HG02763 (cell line): ENCODE data around the gene IRF3.

ENCODE experiments used
- ATAC-seq: cut with Tn5 transposase; IDR thresholded peaks from one replicate; pipeline ENCODE4 v1.9.1; 2021; ENCODE audit warnings: mild to moderate bottlenecking, moderate library complexity; ENCODE audit not compliant: unreplicated experiment

IRF3 gene

GRCh38 chr19:49672131-49672919 is 6.7 kb upstream of the IRF3 start:
- no peak for ATAC-seq

DNA sequence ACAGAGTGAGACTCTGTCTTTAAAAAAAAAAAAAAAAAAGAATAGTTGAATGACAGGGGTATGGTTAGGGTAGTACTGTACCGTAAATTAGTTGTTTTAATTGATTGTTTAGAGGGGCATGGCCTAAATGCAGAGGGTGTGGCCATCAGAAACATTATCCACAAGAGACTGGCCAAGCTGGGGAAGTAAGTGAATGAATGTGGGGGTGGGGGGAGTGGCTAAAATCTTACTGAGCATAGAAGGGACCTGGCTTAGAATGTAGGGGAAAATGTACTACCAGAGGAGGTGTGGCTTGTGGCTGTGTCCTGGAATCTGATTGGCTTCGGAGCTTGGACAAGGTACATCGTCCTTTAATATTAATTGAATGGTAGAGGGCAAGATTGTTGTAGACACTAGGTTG is 3.9 kb upstream of the IRF3 start:
- no peak for ATAC-seq

DNA sequence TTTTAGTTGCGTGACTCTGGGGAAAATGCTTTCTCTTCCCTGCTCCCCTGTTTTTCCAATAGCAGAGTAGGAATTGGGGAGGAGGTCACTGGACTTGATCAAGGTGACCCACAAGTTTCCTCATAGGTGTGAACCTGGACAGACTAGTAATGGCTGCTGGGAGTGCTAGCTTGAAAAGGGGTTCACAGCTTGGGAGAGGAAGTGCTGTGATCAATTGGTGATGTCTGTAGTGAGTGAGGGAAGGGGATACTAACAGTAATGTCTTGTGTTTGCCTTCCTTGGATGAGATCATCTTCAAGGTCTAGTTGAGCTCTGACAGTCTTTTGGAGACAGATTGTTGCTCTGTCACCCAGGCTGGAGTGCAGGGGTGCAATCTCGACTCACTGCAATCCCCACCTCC is 1.8 kb upstream of the IRF3 start:
- ATAC-seq = no peak

- ATAC-seq = no peak
Observed at GRCh38 chr19:49666120-49666444, 425 bp upstream of the IRF3 start.

DNA sequence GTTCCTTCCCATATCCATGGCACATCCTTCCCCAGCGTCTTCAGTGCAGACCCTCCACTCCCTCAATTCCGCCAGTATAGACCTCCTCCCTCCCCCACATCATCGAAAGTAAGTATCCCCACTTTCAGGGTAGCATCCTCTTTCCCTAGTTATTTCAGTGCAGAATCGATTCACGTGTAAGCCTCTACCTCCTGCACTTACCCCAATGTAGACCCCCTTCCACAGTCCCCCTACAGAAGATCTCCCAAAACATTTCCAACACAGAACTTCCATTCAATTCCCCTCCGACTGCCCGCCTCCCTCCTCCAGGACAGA is 664 bp downstream of the IRF3 start:
- ATAC-seq = no peak

DNA sequence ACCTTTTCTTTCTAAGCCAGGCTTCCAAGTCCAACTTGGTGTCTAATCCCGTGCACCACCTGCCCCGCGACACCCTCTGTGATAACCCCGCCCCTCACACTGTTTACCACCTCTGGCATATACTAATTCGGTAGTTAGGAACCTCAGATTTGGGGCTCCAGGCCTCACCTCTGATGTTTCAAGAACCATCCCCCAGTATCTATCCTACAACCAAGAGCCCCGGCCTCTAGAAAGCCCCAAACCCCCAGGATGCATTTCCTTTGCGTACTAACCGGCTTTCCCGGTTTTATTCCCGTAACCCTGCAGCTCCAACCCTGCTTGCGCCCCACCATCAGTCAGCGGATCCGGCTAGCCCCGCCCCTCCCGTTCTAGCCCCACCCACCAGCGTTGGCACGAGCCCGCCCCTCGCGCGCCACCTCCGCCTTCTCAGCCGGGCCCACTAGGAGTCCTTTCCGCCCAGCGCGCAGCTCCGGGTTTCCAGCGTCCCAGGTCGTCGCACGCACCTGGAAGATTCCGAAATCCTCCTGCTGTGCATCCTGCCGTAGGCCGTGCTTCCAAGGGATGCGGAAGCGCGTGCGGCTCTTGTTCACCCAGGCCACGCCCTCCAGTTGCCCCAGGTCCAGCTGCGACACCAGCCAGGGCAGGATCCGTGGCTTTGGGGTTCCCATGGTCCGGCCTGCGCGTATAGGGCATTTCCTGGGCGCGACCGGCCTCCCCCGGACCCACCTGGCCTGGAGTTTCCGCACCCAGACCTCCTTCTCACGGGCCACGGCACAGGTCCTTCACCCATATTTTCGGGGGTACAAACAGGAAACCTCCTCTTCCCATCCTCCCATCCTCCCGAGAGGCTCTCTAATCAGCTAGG is 1.3 kb downstream of the IRF3 start:
- peak; percentile 34 for ATAC-seq

GRCh38 chr19:49663224-49663623 is 2.4 kb downstream of the IRF3 start:
- ATAC-seq = no peak

GRCh38 chr19:49662011-49662410 is 3.6 kb downstream of the IRF3 start:
- no peak for ATAC-seq

DNA sequence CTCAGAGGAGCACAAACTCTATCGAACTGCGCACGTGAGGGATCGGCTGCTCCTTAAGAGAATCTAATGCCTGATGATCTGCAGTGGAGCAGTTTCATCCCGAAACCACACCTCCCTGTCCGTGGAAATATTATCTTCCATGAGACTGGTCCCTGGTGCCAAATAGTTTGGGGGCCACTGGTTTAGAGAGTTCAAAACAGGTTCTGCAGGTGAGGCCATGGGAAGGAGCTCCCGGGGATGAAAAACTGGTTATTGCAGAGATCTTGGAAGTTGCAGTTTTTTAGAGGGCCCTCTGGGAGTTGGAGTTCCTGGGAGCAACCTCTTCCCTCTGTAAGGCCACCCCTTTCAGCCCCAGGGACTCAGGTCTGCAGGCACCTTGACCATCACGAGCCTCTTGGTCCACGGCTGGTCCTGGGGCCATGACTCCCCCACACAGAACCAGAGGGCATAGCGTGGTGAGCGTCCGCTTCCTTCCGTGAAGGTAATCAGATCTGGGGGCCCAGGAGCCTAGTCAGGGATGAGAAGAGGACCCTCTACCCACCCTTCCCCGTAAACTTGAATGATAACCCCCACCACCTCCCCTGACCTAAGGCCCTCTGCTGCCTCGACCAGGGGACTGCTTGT is 5.2 kb downstream of the IRF3 start:
- no peak for ATAC-seq

GRCh38 chr19:49658566-49659442 is 6.9 kb downstream of the IRF3 start:
- ATAC-seq = no peak

DNA sequence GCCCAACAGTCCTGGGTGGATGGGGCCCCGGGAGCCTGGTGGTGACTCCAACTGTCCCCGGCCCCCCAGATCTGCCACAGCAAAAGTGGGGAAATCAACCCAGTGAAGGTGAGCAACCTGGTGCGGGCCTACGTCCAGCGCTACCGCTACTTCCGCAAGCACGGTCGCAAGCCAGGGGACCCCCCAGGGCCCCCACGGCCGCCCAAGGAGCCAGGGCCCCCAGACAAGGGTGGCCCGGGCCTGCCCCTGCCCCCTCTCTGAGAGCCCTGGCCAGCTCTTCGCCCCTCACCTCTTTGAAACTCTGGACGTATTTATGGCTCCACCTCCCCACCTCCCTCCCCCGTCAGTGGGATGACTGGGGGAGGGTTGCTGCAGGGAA is 7.5 kb downstream of the IRF3 start:
- no peak for ATAC-seq

GRCh38 chr19:49657493-49658138 is 8.0 kb downstream of the IRF3 start:
- ATAC-seq = no peak

- ATAC-seq = no peak
Observed at GRCh38 chr19:49656456-49657109, 9.1 kb downstream of the IRF3 start.

- ATAC-seq = no peak
Observed at GRCh38 chr19:49655570-49656455, 9.8 kb downstream of the IRF3 start.

DNA sequence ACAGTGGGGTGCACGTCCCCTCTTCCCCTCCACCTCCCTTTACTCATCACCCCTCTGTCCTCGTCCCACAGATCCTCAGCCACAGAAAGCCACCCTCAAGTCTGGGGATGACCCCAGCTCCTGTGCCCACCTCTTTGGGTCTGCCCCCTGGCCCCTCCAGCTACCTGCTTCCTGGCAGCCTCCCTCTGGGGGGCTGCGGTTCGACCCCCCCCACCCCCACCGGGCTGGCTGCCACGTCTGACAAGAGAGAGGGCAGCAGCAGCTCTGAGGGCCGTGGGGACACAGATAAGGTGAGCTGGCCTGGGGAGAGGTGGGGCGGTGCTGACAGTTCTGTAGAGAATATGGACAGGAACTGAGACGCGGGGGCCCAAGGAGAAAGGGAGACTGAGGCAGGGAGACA is 11.1 kb downstream of the IRF3 start:
- no peak for ATAC-seq

GRCh38 chr19:49653466-49653806 is 12.2 kb downstream of the IRF3 start:
- no peak for ATAC-seq

GRCh38 chr19:49652551-49653465 is 12.8 kb downstream of the IRF3 start:
- ATAC-seq = no peak
